Smooth muscle cell (in vitro differentiated cells): Measurements from ENCODE around the gene RHOT2. TPM values are rescaled to one million over a fixed set of nuclear protein-coding genes. Genes with fewer than 3 reads are reported as not detected.
A peak's percentile ranks its signal among the peaks of the same experiment; 100 is the strongest.

ENCODE experiments used
- DNase-seq: peaks from one replicate; lab custom pipeline; 2025; ENCODE audit not compliant: unreplicated experiment; lab: John Stamatoyannopoulos, UW
- H2AFZ ChIP-seq: fragments of 200-600 bp; sonication (generic); 2 replicates; pipeline ENCODE4 v1.6.0; 2016; ENCODE audit warnings: antibody characterized with exemption, low read depth, mild to moderate bottlenecking
- H3F3A ChIP-seq: fragments of 200-600 bp; sonication (generic); 2 replicates; pipeline ENCODE4 v1.6.0; 2017; ENCODE audit warnings: antibody characterized with exemption, low read depth
- H3K27ac ChIP-seq: fragments of 200-600 bp; sonication (generic); 2 replicates; pipeline ENCODE4 v1.5.1; 2016; ENCODE audit warnings: low read depth, mild to moderate bottlenecking
- H3K27me3 ChIP-seq: fragments of 200-600 bp; sonication (generic); 2 replicates; pipeline ENCODE4 v1.6.1; 2016; ENCODE audit warnings: low read depth, mild to moderate bottlenecking
- H3K36me3 ChIP-seq: fragments of 200-600 bp; sonication (generic); 2 replicates; pipeline ENCODE4 v1.5.1; 2016; ENCODE audit warnings: low read depth
- H3K4me1 ChIP-seq: fragments of 200-600 bp; sonication (generic); 2 replicates; pipeline ENCODE4 v1.5.1; 2016; ENCODE audit warnings: low read depth
- H3K4me2 ChIP-seq: fragments of 200-600 bp; sonication (generic); 2 replicates; pipeline ENCODE4 v1.6.0; 2016; ENCODE audit warnings: mild to moderate bottlenecking
- H3K4me3 ChIP-seq: fragments of 200-600 bp; sonication (generic); 2 replicates; pipeline ENCODE4 v1.5.1; 2016; ENCODE audit warnings: mild to moderate bottlenecking
- H3K79me2 ChIP-seq: fragments of 200-600 bp; sonication (generic); 2 replicates; pipeline ENCODE4 v1.6.0; 2016; ENCODE audit warnings: low read depth, mild to moderate bottlenecking
- H3K9ac ChIP-seq: fragments of 200-600 bp; sonication (generic); 2 replicates; pipeline ENCODE4 v1.6.0; 2016; ENCODE audit warnings: low read depth
- H3K9me3 ChIP-seq: fragments of 200-600 bp; sonication (generic); replicated peaks from 2 replicates; pipeline ENCODE4 v1.5.1; 2016; ENCODE audit warnings: low read depth
- H4K20me1 ChIP-seq: fragments of 200-600 bp; sonication (generic); 2 replicates; pipeline ENCODE4 v1.6.0; 2016; ENCODE audit warnings: low read depth
- CTCF ChIP-seq: fragments of 200-600 bp; sonication (generic); IDR thresholded peaks from 2 replicates; pipeline ENCODE4 v1.5.1; 2017; ENCODE audit warnings: borderline replicate concordance, mild to moderate bottlenecking, antibody characterized with exemption; ENCODE audit not compliant: insufficient read depth, poor library complexity, severe bottlenecking
- WGBS: methylation state at CpG from one replicate; pipeline ENCODE4 v1.1.7; 2016; ENCODE audit warnings: low lambda C conversion rate; 5-methylcytosine and 5-hydroxymethylcytosine counted together
- polyA plus RNA-seq: library from polyadenylated mRNA; unstranded; fragments of >200 nt; fragmentation: Nextera tagmentation; extraction: Ambion mirVana; gene quantifications from 2 replicates; pipeline ENCODE4 v1.2.1, GENCODE V29; 2016
- total RNA-seq: library from RNA; depleted of rRNA; stranded (reverse); fragments of >200 nt; gene quantifications from 2 replicates; pipeline ENCODE4 v1.2.3, GENCODE V29; 2014

RHOT2 gene
- total and polyA plus RNA-seq, 2 experiments from 2014 or later, result 41.4 to 148 TPM

- Histone ChIP-seq H3K9me3 (no peaks in the 10 kb centered on the region), H3K4me1 (peaks cover 14% of the 10 kb centered on the region), H3K4me3 (peak overlapping the region; percentile 88), H4K20me1 (no peaks in the 10 kb centered on the region), H3K9ac (peak overlapping the region; percentile 87), H3K4me2 (peak overlapping the region; percentile 100), H3K27ac (peak overlapping the region; percentile 82), H2AFZ (peak overlapping the region; percentile 59), H3K27me3 (no peaks in the 10 kb centered on the region), H3F3A (peaks cover 6% of the 10 kb centered on the region), H3K36me3 (no peaks in the 10 kb centered on the region), H3K79me2 (peaks cover 5% of the 10 kb centered on the region)
- peak; percentile 40 for TF ChIP-seq CTCF
- no peak for DNase-seq
- WGBS, result 46% methylated on average over 24 of the region's 24 CpGs
Observed at GRCh38 chr16:648071-648780, 19.7 kb upstream of the RHOT2 start.

- Histone ChIP-seq H3K4me2 (peak within 1 kb of the TSS; percentile 100), H3K9ac (peak within 1 kb of the TSS; percentile 87), H3K4me1 (peaks cover 14% of the 10 kb centered on the region), H3F3A (peaks cover 6% of the 10 kb centered on the region), H2AFZ (peak within 1 kb of the TSS; percentile 59), H3K27me3 (no peaks in the 10 kb centered on the region), H3K27ac (peak within 1 kb of the TSS; percentile 82), H3K36me3 (no peaks in the 10 kb centered on the region), H4K20me1 (no peaks in the 10 kb centered on the region), H3K4me3 (peak within 1 kb of the TSS; percentile 88), H3K9me3 (no peaks in the 10 kb centered on the region), H3K79me2 (peaks cover 4% of the 10 kb centered on the region)
- 4% methylated on average over 67 of the region's 91 CpGs for WGBS
- no peak for TF ChIP-seq CTCF
- peak; percentile 64 for DNase-seq
Observed at GRCh38 chr16:648781-649589, 18.9 kb upstream of the RHOT2 start, which contains the start of gene WDR90. TSS of gene WDR90 (plus strand) at chr16:649365. CDS start at chr16:649417, 52 bp downstream.

GRCh38 chr16:649631-650030 is 18.3 kb upstream of the RHOT2 start:
- Histone ChIP-seq H3F3A (peaks cover 6% of the 10 kb centered on the region), H3K79me2 (peaks cover 4% of the 10 kb centered on the region), H3K4me3 (peak overlapping the region; percentile 88), H3K4me2 (peak overlapping the region; percentile 100), H3K9ac (peak overlapping the region; percentile 87), H3K27ac (peak overlapping the region; percentile 82), H4K20me1 (no peaks in the 10 kb centered on the region), H3K27me3 (no peaks in the 10 kb centered on the region), H3K4me1 (peaks cover 14% of the 10 kb centered on the region), H3K36me3 (no peaks in the 10 kb centered on the region), H2AFZ (peak overlapping the region; percentile 59), H3K9me3 (no peaks in the 10 kb centered on the region)
- TF ChIP-seq CTCF, result no peak
- WGBS, result 12% methylated on average over 16 of the region's 44 CpGs
- DNase-seq, result no peak
